ENCODE measurements around the gene CNNM2. TPM values are rescaled to one million over a fixed set of nuclear protein-coding genes. Genes with fewer than 3 reads are reported as not detected.
"Not testable (repeated sequence)": the region's sequence is repeated elsewhere in the genome, so short reads cannot be mapped to it uniquely, and the experiment has no call there.

Gene CNNM2
- total RNA-seq, 2 donors from 2014 or later, result 3.4 to 5.3 TPM

DNA sequence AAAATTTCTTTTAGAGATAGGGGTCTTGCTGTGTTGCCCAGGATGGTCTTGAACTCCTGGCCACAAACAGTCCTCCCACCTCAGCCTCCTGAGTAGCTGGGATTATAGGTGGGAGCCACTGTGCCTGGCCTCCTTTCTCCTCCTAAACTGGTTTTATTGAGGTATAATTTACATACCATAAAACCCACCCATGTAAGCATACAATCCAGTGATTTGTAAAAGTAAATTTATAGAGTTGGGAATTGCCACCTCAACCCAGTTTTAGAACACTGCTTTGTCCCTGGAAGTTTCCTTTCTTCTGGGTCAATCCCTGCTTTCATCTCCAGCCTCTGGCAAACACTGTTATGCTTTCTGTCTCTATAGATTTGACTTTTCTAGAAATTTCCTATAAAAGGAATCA is 49.0 kb downstream of the CNNM2 start:
- Histone ChIP-seq H3K36me3 (replicated peaks in 1 of 2; ENCODE audit: insufficient read depth in 1 of 2, low read depth in 2 of 2) (no peaks in the 10 kb centered on the region), H3K4me3 (no peak overlapping the region), H3K4me1 (peaks cover 14% of the 10 kb centered on the region), H3K27ac (no peak overlapping the region), H3K27me3 (no peaks in the 10 kb centered on the region), H3K9me3 (no peaks in the 10 kb centered on the region)
- intact Hi-C loops (cut with DNase I), result no loop called here
- no peak for TF ChIP-seq POLR2A (IDR thresholded peaks at IDR 0.05)
- TF ChIP-seq, protein P1, sequence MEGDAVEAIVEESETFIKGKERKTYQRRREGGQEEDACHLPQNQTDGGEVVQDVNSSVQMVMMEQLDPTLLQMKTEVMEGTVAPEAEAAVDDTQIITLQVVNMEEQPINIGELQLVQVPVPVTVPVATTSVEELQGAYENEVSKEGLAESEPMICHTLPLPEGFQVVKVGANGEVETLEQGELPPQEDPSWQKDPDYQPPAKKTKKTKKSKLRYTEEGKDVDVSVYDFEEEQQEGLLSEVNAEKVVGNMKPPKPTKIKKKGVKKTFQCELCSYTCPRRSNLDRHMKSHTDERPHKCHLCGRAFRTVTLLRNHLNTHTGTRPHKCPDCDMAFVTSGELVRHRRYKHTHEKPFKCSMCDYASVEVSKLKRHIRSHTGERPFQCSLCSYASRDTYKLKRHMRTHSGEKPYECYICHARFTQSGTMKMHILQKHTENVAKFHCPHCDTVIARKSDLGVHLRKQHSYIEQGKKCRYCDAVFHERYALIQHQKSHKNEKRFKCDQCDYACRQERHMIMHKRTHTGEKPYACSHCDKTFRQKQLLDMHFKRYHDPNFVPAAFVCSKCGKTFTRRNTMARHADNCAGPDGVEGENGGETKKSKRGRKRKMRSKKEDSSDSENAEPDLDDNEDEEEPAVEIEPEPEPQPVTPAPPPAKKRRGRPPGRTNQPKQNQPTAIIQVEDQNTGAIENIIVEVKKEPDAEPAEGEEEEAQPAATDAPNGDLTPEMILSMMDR (IDR thresholded peaks at IDR 0.05), result no peak
- ATAC-seq, result no peak
- no peak for DNase-seq

DNA sequence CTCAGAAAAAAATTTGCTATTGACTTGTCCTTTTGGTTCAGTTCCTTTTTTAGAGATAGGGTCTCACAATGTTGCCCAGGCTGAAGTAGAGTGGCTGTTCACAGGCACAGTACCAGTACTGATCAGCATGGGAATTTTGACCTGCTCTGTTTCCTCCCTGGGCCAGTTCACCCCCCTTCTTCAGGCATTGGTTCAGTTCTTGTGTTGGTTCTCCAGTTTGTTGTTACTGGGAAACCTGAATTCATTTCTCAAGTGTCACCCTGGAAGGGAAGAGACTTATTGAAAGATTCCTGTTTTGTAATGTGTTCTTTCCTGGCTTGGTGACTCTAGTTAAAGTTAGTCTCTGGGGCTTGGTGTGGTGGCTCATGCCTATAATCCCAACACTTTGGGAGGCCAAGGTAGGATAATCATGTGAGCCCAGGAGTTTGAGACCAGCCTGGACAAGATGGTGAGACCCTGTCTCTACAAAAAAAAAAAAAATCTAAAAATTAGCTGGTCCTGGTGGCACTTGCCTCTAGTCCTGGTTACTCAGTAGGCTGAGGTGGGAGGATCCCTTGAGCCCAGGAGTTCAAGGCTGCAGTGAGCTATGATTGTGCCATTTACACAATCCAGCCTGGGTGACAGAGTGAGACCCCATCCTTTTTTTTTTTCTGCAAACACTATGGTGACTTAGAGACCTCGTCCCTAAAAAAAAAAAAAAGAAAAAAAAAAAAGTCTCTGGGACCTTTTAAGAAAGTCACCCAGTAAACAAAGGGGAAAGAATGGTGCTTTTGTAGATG is 52.7 kb downstream of the CNNM2 start:
- TF ChIP-seq, protein P1 (IDR thresholded peaks at IDR 0.05), result no peak
- TF ChIP-seq POLR2A (IDR thresholded peaks at IDR 0.05), result no peak
- WGBS, 2 donors, result 84 to 88% methylated on average over 1 of the region's 1 CpG
- Histone ChIP-seq H3K4me1 (peaks cover 6% of the 10 kb centered on the region), H3K27ac (no peak overlapping the region), H3K36me3 (replicated peaks in 1 of 2; ENCODE audit: insufficient read depth in 1 of 2, low read depth in 2 of 2) (no peaks in the 10 kb centered on the region), H3K4me3 (no peak overlapping the region), H3K27me3 (no peaks in the 10 kb centered on the region), H3K9me3 (no peaks in the 10 kb centered on the region)
- ATAC-seq (no peak), DNase-seq (no peak)
- intact Hi-C loops (cut with DNase I), result no loop called here

DNA sequence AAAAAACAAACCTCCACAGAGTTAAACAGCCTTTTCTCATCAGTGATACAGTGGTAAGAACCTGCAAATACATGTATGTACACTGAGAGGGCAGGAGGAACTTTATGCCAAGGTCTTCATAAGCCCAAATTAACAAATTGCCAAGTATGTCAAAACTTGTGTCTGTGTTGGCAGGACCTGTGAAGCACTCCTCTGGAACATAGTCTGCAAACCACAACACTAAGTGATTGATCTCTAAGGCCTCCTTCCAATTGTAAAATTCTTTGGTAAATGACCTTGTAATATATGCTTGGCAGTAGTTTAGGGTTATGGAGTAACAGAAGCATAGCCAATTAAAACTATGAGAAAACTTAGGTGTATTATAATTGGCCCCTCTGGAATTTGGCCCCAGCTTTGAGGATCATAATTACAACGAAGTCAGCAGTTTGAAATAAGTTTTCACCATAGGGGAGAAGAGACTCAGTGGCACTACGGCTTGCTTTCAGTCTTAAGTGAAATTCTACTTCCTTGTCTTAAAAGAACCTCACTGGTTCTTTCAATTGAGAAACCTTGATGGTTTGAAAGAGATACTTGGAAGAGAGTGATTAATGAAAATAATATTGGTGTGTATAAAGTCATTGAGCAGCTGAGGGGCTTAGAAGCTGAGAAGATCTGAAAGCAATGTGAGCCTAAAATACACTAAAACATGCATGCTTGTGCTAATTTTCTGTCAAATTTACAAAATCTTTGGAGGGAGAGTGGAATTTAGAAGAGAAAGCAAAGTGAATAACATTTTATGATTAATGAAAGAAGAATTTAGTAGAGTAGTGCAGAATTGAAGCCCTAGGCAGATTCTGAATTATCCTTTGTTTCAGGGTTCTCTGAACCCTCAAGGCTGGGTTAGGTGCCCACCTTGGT is 57.6 kb downstream of the CNNM2 start:
- intact Hi-C loops (cut with DNase I), result no loop called here
- ATAC-seq (no peak), DNase-seq (no peak)
- Histone ChIP-seq H3K27ac (no peak overlapping the region), H3K27me3 (no peaks in the 10 kb centered on the region), H3K9me3 (no peaks in the 10 kb centered on the region), H3K4me1 (peaks cover 7% of the 10 kb centered on the region), H3K36me3 (replicated peaks in 1 of 2; ENCODE audit: insufficient read depth in 1 of 2, low read depth in 2 of 2) (no peaks in the 10 kb centered on the region), H3K4me3 (no peak overlapping the region)
- 46 to 55% methylated on average over 2 of the region's 2 CpGs for WGBS, 2 donors
- TF ChIP-seq, protein P1 (IDR thresholded peaks at IDR 0.05), result no peak
- TF ChIP-seq POLR2A (IDR thresholded peaks at IDR 0.05), result no peak

DNA sequence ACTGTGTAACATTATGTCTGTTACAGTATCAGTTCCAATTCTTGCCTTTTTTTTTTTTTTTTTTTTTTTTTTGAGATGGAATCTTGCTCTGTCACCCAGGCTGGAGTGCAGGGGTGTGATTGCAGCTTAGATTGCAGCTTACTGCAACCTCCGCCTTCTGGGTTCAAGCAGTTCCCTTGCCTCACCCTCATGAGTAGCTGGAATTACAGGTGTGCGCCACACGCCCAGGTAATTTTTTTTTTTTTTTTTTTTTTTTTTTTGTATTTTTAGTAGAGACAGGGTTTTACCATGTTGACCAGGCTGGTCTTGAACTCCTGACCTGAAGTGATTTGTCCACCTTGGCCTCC is 58.3 kb downstream of the CNNM2 start:
- H3K27ac ChIP-seq; intact Hi-C loops (cut with DNase I); H3K4me3 ChIP-seq; H3K27me3 ChIP-seq; DNase-seq; ATAC-seq; H3K4me1 ChIP-seq; H3K9me3 ChIP-seq; H3K36me3 ChIP-seq (replicated peaks in 1 of 2; ENCODE audit: insufficient read depth in 1 of 2, low read depth in 2 of 2): not testable (repeated sequence)
- WGBS, 2 donors, result 97 to 100% methylated on average over 3 of the region's 3 CpGs

DNA sequence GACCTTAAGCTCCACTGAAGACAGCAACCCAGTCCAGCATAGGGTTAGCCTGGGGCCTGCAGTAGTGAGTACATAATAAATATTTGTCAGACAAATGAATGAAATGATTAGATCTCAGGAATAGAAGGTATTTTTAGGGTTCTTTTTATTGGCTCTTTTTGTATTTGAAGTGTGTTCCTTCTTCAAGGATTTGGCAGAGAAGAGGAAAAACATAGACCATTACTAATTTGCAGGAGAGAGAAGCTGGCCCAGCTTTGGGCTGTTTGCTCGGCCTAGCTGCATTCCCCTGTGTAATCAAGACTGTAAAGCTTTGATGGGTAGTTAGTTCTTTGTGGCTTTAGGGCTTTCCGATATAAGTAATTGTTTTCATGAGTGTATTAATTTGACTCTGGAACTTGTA is 64.2 kb downstream of the CNNM2 start:
- ATAC-seq (no peak), DNase-seq (no peak)
- intact Hi-C loops (cut with DNase I), result no loop called here
- WGBS, 2 donors, result 65 to 78% methylated on average over 2 of the region's 2 CpGs
- Histone ChIP-seq H3K36me3 (replicated peaks in 1 of 2; ENCODE audit: insufficient read depth in 1 of 2, low read depth in 2 of 2) (no peaks in the 10 kb centered on the region), H3K4me1 (no peaks in the 10 kb centered on the region), H3K9me3 (no peaks in the 10 kb centered on the region), H3K27me3 (no peaks in the 10 kb centered on the region), H3K4me3 (no peak overlapping the region), H3K27ac (no peak overlapping the region)
- TF ChIP-seq, protein P1 (IDR thresholded peaks at IDR 0.05), result no peak
- TF ChIP-seq POLR2A (IDR thresholded peaks at IDR 0.05), result no peak

Data from body of pancreas (tissue), 4 donors.